ENCODE measurements around the gene BICRAL.
"Not testable (repeated sequence)": the region's sequence is repeated elsewhere in the genome, so short reads cannot be mapped to it uniquely, and the experiment has no call there.

Gene BICRAL

DNA sequence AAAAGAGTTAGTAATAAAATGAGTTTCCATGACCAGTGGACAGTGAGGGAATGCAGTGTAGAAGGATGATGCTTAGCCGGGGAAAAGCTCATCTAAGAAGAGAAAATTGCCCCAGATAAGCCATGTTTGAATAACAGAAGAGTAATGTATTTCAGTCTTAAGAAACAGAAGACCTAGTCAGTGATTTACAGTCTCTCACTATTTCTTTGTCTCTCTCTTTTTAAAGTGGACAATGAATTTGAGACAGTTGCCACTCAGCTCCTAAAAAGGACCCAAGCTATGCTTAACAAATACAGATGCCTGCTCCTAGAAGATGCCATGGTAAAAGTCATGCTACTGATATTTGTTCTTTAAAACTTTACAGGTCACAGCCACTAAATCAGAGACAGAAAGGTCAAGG, 78.2 kb downstream of the BICRAL start:
- no peak for DNase-seq

DNA sequence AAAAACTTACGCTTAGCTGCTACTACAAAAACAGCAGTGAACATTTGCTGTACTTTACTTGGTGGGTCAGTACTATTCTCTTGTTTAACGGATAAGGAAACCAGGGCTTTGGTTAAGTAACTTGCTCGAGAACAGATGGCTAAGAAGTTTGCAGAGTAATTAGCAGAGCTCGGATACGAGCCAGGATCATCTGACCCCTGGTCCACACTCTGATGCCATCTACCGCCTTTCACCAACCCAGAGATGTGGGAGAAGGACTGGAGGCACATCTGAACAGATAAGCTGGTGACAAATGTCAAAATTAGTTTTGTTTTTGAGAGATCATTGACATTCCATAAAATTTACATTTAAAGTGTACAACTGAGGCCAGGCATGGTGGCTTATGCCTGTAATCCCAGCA, 78.6 kb downstream of the BICRAL start:
- no peak for DNase-seq

DNA sequence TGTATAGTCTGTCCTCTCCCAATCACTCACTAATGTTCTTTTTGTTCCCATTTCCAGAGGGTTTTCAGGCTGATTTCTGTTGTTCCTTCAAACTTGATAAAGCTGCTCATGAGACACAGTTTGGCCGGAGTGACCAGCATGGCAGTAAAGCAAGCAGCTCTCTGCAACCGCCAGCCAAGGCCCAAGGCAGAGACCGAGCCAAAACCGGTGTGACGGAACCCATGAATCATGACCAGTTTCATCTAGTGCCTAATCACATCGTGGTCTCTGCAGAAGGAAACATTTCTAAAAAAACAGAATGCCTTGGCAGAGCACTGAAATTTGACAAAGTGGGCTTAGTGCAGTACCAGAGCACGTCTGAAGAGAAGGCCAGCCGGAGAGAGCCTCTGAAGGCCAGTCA, 82.8 kb downstream of the BICRAL start:
- DNase-seq = no peak

DNA sequence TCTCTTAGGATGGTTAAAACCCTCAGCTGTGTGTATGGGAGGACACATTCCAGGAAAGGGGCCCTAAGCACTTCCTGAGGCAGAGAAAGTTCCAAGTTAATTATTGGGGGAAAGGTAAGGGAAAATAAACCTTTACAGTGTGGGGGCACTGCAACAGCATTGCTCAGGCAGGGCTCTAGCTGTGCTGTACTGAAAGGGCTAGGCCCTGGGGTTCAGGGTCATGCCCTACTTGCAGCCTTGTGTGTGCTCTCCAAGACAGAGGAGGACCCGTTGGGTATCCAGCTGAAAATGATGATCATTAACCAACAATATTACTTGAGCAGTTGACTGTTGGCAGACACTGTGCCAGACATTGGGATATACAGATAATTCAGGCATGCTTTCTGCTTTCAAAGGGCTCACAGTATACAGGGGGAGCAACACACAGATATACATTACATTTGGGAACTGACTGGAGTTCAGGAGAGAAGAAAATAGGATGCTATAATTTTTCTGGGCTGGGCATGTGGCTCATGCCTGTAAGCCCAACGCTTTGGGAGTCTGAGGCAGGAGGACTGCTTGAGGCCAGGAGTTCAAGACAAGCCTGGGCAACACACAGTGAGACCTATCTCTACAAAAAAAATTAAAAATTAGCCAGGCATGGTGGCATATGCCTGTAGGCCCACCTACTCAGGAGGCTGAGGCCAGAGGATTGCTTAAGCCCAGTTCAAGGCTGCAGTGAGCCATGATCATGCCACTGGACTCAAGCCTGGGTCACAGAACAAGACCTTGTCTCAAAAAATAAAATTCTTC, 88.5 kb downstream of the BICRAL start:
- no peak for DNase-seq

DNA sequence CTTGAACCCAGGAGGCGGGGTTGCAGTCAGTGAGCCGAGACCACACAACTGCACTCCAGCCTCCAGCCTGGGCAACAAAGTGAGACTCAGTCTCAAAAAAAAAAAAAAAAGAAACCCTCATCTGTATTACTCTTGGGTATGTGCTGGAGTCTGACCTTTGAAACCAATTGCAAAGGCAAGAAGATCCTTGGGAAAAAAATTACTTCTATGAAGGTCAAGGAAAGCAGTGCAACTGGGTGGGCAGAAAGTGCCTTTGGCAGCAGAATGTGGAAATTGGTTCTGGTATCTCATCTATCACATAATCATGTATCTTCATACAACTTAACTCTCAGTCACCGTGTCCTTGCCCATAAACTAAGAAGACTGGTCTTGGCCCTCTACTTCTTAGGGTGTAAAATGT, 89.9 kb downstream of the BICRAL start:
- no peak for DNase-seq

DNA sequence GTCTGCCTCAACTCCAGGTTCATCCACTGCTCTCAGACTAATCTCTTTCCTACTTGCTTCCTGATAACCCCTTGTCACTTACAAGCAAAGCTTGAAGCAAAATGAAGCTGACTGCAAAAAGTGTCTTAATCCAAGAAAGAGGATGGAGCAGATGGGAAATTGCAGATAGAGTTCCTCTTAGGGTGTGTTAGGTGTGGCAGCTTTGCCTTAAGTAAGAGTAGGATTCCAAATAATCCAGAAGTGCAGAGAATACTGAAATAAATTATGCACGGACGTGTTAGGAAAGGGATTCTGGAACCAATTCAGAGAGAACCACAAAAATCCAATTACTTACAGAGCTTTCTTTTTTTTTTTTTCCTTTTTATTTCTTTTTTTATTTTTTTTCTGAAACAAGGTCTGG, 91.5 kb downstream of the BICRAL start:
- DNase-seq = no peak

DNA sequence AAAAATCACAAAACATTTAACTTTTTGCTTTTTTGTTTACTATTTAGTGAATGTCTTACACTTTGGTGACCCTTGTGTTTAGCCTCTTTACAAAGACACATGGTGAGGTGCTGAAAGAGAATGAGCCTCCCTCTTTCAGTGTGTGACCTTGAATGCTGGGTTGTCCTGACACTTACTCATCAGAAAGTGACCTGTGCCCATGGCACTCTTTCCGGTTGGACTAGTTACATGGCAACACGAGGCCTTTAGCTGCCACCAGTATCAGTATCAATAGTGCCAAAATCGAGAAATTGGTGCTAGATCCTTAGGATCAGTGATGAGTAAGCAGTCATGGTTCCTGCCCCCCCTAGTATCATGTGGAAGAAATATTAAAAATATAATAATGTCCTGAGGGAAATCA, 95.8 kb downstream of the BICRAL start:
- DNase-seq = no peak

DNA sequence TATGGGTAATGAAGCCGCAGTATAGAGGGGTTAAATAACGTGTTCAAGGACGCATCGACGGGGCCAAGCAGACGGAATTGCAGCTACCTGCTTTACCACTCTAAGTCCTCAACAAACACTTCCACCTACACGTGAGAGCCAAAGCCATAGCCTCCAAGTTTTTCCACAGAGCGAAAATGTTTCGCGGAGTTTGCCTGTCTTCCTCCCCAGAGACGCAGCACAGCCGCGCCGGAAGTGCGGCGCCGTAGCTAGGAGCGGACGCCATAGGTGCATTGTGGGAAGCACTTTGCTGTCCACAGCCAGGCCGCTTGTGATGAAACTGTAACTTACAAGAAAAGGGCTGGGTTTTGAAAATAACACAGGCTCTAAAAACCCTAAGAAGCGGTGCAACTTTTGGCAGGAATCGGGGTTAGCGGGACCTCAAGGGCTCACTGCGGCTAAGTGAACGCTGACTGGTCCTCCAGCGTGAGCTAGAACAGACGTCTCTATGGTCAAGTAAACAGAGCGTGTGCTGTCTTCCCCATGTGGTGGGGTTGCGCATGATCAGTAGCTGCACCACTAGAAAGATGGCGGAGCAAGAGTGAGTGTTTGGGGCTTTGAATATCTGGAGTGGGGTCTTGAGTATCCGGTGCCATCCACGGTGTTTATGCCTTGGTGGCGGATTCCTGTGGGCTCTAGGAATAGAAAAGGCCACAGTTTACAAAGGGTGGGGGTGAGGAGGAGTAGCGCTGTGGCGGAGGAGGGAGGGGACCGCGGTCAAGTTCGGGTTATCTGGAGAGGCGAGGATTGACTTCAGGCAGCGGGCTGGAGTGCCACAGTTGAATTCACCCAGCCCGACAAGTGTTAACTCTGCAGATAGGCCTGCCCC, 97.8 kb downstream of the BICRAL start, which contains the start of gene RPL7L1:
Gene RPL7L1, plus strand, starts transcription at position 245 of the 868 bp plus-strand sequence. Its CDS starts 295 bp downstream, at position 540.
- peak; percentile 90 for DNase-seq

DNA sequence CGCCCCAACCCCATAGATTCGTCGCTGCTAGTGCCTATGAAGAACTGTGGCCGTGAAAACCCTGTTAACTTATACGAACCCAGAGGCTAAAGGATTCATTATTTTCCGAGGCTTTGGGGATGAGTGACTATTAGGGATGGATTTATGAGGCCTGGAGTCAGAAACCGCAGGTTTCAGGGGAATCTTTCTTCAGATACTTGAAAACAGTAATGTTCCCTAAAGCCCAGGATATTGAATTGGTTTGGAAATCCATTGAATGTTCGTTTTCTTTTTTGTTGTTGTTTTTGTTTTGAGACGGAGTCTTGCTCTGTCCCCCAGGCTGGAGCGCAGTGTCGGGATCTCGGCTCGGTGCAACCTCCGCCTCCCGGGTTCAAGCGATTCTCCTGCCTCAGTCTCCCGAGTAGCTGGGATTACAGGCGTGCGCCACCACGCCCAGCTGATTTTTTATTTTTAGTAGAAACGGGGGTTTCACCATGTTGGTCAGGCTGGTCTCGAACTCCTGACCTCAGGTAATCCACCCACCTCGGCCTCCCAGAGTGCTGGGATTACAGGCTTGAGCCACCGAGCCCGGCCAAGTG, 98.5 kb downstream of the BICRAL start:
- not testable (repeated sequence) for DNase-seq

DNA sequence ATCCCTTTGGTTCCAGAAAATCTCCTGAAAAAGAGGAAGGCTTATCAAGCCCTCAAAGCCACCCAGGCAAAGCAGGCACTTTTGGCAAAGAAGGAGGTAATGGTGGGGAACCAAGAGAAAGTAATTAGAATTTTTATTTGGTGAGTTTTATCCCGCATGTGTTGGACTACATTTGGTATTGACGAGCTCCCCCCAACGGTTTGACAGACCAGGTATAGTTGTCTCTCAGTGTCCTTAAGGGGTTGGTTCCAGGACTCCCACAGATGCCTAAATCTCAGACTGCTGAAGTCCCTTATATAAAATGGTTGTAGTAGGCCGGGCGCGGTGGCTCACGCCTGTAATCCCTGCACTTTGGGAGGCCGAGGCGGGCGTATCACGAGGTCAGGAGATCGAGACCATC, 99.0 kb downstream of the BICRAL start:
- DNase-seq = not testable (repeated sequence)

DNA sequence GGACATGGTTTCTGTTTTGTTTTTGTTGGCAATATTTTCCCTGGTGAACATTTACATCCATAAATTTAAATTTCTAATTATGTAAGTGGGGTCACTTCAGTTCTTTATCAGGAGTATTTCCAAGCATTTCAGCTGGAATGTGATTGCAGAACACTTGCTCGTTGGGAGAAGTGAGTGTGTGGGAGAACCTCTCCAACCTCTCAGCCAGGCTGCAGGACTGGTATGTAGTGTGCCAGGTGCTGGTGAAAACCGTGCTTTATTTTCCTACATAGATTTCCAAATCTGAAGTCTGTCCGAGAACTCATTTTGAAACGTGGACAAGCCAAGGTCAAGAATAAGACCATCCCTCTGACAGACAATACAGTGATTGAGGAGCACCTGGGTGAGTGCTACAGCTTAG, 103.8 kb downstream of the BICRAL start:
- DNase-seq = no peak

DNA sequence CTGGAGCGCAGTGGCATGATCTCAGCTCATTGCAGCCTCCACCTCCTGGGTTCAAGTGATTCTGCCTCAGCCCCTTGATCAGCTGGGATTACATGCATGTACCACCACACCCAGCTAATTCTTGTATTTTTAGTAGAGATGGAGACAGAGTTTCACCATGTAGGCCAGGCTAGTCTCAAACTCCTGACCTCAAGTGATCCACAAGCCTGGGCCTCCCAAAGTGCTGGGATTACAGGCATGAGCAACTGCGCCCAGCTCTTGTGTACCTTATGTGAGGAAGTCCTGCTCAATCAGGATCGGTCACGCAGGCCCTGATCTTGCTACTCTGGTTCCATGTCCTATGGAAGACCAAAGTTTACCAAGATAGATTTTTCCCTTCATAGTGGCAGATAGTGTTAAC, 106.3 kb downstream of the BICRAL start:
- not testable (repeated sequence) for DNase-seq

DNA sequence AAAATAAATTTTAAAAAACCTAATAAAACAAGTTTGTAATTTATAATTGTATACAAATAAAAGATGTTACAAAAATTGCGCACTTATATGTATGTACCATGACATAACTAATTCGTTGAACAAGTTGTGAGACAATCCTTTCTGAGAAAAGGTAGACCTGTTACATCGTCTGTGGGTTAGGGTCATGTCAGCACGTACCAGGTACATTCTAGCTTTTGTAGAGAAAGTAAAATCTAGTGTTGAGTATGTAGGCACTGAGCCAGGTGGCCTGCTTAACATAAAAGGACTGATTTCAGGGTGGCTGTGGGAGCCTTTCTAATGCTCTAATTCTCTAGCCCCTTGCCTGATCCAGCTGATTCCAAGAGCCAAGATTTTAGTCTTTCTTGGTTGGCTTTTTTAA, 108.0 kb downstream of the BICRAL start:
- no peak for DNase-seq

DNA sequence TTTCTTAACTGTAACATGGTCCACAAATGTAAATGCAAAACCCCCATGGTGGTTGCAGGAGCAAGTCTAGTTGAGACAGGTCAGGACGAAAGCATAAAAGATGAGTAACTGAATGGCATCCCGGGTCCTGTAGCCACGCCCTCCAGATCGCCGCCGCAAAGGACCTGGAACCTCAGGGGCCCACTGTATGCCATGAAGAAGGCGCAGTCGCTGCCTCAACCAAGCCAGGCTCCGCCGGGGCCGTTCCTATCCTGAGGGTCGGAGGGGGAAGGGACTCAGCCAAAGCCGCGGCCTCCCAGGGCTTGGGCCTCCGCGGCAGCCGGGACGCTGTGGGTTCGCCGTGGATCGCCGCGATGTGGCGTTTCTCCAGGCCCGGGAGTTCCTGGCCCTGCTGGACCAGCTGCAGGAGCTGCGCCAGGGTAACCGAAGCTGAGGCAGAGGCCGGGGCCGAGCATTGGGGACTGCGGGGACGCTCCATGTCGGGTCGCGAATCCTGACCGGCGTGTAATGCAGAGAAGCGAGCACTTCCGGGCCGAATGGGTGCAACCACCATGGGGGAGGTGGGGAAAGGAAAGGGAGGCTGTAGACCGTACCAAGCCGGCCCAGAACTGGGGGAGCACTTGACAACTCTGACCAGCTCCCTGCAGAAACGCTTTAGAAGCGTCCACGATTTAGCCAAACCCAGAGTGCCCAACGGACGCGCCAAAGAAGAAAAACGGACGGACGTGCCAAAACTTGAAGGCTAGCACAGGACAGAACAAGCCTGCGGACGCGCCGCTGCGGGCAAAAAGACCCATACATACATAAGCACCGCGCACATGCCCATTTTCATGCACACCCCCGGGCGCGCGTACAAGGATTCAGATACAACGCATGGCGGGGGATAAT, 108.7 kb downstream of the BICRAL start:
- peak; percentile 95 for DNase-seq

DNA sequence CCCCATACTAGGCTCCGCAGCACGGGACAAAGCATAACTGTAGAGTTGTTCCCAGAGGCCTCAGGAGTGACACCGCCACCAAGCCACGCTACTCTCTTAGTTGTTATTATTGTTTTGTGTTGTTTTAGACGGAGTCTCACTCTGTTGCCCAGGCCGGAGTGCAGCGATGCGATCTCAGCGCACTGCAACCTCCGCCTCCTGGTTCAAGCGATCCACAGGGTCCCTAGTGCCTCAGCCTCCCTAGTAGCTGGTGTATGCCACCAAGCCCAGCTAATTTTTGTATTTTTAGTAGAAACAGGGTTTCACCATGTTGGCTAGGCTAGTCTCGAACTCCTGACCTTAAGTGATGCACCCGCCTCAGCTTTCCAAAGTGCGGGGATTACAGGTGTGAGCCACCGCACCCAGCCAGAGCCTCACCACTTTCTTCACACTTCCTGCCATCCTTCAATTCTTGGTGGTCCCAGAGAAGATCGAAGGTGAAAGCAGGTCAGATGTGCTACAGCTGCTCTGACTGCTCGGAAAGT, 109.4 kb downstream of the BICRAL start:
- DNase-seq = no peak

DNA sequence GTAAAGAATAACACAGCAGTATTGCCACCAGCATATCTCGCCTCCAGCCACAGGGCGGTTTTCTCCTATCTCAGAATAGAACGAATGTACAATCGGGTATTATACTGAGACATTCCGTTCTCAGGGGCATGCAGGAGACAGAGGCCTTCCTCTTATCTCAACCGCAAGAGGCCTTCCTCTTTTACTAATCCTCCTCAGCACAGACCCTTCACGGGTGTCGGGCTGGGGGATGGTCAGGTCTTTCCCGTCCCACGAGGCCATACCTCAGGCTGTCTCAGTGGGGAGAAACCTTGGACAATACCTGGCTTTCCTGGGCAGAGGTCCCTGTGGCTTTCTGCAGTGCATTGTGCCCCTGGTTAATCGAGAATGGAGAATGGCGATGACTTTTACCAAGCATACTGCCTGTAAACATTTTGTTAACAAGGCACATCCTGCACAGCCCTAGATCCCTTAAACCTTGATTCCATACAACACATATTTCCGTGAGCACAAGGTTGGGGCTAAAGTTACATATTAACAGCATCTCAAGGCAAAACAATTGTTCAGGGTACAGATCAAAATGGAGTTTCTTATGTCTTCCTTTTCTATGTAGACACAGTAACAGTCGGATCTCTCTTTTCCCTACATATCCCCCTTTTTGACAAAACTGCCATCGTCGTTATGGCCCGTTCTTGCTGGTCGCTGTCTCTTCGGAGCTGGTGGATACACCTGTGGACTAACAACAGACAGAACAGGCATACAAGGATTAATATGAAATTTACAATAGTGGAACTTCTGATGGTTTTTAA, 112.4 kb downstream of the BICRAL start:
- not testable (repeated sequence) for DNase-seq

DNA sequence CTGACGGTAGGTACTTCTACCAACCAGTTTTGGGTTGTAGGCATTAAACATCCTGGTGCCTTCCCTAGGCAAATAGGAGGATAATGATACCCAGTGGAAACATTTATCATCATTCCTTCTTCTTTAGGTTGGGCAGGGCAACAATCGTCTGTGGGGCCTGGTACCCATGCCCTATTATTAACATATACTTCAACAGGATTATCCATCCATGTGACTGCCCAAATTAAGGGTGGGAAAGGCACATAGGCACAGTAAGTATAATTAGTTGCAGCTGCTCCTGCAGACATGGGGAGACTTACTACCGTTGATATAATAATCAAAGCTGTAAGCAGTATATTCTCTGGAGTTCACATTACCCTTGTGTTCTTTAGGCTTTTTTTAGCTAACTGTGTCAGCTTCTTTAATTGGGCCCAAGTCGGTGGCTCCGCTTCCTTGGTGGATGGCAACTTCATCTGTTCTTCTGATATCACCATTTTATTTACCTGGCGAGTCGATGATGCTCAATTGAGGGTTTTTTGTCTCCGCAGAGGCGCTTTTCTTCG, 114.4 kb downstream of the BICRAL start:
- DNase-seq = no peak

DNA sequence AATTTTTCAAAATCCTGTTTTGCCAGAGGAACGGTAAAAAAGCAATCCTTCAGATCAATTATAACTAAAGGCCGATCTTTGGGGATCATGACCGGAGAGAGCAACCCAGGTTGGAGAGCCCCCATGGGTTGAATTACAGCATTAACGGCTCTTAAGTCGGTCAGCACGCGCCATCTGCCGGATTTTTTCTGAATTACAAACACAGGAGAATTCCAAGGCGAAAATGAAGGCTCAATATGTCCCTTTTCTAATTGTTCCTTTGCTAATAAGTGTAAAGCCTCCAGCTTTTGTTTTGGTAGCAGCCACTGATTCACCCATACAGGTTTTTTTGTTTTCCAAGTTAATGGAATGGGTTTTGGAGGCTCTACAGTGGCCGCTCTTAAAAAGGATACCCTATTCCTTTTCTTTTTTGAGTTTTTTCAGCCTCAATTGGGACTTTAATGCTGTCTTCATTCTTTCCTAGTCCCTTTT, 117.1 kb downstream of the BICRAL start:
- DNase-seq = peak; percentile 63

DNA sequence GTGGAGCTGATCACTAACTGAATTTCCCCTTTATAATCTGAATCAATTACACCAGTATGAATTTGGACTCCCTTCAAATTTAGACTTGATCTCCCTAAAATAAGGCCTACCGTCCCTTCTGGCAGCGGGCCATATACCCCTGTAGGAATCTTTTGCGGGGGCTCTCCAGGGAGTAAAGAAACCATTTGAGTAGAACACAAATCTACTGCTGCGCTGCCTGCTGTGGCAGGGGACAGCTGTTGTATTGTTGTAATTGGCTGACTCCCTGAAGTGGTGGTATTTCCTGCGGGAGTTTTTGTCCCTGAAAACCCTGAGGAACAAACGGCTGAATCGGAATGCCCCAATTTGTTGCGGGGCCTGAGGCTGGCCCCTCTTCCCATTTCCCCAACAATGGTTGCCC, 118.0 kb downstream of the BICRAL start:
- no peak for DNase-seq

DNA sequence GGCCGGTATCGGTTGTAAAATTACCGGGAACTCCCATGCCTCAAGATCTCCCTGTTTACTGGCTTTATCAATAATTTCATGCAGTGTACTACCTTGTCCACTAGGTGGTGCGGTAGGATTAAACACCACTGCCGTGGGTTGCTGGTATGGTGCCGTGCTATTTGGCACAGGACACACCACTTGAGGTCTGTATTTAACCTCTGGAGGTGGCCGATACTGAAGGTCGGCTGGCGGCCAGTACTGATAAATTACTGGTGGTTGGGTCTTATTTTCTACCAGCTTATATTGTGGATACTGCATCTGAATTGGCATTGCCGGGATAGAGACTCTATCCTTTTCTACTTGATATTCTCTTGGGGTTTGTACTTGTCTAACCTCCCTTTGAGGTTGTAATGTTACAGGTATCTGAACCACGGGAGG, 119.7 kb downstream of the BICRAL start:
- DNase-seq = peak; percentile 82

Data from right forelimb (tissue), 1 donor.